Activated B cell treated with CpG ODN at 0.5 μM for 24 hours (primary cell): ENCODE results near the gene AUTS2. TPM values are rescaled to one million over a fixed set of nuclear protein-coding genes. Genes with fewer than 3 reads are reported as not detected.
A peak's percentile ranks its signal among the peaks of the same experiment; 100 is the strongest.

Experiments
- ATAC-seq: fragments of 200-7000 bp; cut with Tn5 transposase; one replicate; pipeline ENCODE4 v1.10.0; 2021; ENCODE audit warnings: low read depth, mild to moderate bottlenecking, moderate library complexity
- CTCF ChIA-PET: fragments of 350-600 bp; sonication (Branson Sonifier 250); formaldehyde crosslinking; loops from one replicate; lab custom pipeline; 2021; ENCODE audit warnings: antibody characterized with exemption; lab: Charles Lee
- POLR2A ChIA-PET: fragments of 350-600 bp; sonication (Branson Sonifier 250); formaldehyde crosslinking; loops from one replicate; lab custom pipeline; 2021; ENCODE audit warnings: antibody characterized with exemption; lab: Charles Lee
- DNase-seq: peaks from one replicate; pipeline ENCODE4 v3.0.0; 2022
- H3K27ac Mint-ChIP-seq: one replicate; pipeline ENCODE4 v1.8.0; 2020; ENCODE audit warnings: mixed read lengths
- H3K27me3 Mint-ChIP-seq: one replicate; pipeline ENCODE4 v1.8.0; 2021; ENCODE audit warnings: mixed read lengths
- H3K36me3 Mint-ChIP-seq: one replicate; pipeline ENCODE4 v1.8.0; 2021; ENCODE audit warnings: low read depth, mixed read lengths
- H3K4me1 Mint-ChIP-seq: one replicate; pipeline ENCODE4 v1.8.0; 2021; ENCODE audit warnings: mixed read lengths
- H3K4me3 Mint-ChIP-seq: one replicate; pipeline ENCODE4 v1.8.0; 2020; ENCODE audit warnings: mild to moderate bottlenecking, mixed read lengths
- H3K9me3 Mint-ChIP-seq: one replicate; pipeline ENCODE4 v1.8.0; 2020; ENCODE audit warnings: mixed read lengths
- intact Hi-C: fragments of 100-400 bp; cut with micrococcal nuclease; formaldehyde crosslinking; loops from one replicate; pipeline ENCODE4 v1.15.1; 2024
- total RNA-seq: library from RNA; stranded (reverse); gene quantifications from 2 replicates; pipeline ENCODE4 v1.2.3, GENCODE V29; 2022
- TF ChIP-seq, protein P1 (sequence below): fragments of 200-600 bp; IDR thresholded peaks from one replicate; pipeline ENCODE4 v1.8.0; 2022; ENCODE audit warnings: antibody characterized with exemption, mild to moderate bottlenecking

Gene AUTS2
- total RNA-seq, 1 donor from 2014 or later: 15.9 TPM

DNA sequence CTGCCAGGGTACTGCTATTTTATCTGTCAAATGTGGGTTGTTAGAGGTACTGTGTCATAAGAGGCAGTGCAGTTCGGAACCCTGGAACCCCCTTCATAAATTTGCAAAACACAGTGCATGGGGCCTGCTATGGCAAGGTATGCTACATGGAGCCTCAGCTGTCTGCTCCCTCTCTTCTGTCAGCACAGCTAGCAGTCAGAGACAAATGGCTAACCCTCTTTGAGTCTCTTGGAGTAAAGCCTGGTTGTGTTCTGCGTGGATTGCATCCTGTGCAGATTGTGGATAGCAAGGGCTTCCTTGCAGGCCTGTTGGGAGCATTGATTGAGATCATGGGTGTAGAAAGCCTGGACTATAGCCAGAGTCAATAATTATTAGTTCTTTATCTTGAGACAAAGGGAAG is 397.8 kb downstream of the AUTS2 start:
- H3K9me3 Mint-ChIP-seq: no peaks in the 10 kb centered on the region

DNA sequence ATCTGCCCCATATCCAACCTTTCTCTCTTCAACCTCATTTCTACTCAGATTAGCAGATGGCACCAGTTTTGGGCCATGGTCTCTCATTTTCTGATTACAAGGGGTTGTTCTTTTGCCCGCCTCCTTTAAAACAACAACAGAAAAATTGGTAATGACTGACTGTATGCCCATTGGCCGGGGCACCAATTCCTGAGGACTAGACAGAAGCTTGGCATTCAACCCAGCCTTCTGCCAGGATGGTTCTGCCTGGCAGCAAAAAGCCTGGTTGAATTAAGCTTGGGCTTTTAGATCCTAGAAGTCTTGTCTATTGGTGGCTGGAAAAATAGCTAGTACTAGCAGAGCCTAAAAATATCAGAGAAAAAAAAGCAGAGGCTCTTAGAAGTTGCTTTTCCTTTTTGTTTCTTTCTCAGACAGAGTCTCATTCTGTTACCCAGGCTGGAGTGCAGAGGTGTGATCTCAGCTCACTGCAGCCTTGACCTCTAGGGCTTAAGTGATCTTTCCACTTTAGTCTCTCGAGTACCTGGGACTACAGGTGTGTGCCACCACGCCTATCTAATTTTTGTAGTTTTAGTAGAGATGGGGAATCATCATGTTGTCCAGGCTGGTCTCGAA is 402.6 kb downstream of the AUTS2 start:
- Mint-ChIP-seq H3K27ac (no peak overlapping the region), H3K27me3 (no peaks in the 10 kb centered on the region), H3K4me3 (no peak overlapping the region), H3K9me3 (no peaks in the 10 kb centered on the region), H3K4me1 (peaks cover 22% of the 10 kb centered on the region), H3K36me3 (peaks cover under 1% of the 10 kb centered on the region)
- CTCF ChIA-PET: no interaction called here
- DNase-seq (no peak), ATAC-seq (no peak)
- POLR2A ChIA-PET: no interaction called here
- TF ChIP-seq, protein P1, sequence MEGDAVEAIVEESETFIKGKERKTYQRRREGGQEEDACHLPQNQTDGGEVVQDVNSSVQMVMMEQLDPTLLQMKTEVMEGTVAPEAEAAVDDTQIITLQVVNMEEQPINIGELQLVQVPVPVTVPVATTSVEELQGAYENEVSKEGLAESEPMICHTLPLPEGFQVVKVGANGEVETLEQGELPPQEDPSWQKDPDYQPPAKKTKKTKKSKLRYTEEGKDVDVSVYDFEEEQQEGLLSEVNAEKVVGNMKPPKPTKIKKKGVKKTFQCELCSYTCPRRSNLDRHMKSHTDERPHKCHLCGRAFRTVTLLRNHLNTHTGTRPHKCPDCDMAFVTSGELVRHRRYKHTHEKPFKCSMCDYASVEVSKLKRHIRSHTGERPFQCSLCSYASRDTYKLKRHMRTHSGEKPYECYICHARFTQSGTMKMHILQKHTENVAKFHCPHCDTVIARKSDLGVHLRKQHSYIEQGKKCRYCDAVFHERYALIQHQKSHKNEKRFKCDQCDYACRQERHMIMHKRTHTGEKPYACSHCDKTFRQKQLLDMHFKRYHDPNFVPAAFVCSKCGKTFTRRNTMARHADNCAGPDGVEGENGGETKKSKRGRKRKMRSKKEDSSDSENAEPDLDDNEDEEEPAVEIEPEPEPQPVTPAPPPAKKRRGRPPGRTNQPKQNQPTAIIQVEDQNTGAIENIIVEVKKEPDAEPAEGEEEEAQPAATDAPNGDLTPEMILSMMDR: no peak
- intact Hi-C loops: no loop called here

More for the DNA sequence above, 397.8 kb downstream of the AUTS2 start:
- intact Hi-C loops: no loop called here
- POLR2A ChIA-PET: no interaction called here
- Mint-ChIP-seq H3K4me3 (no peak overlapping the region), H3K27me3 (no peaks in the 10 kb centered on the region), H3K4me1 (peaks cover 19% of the 10 kb centered on the region), H3K27ac (no peak overlapping the region), H3K36me3 (peaks cover 2% of the 10 kb centered on the region)
- no peak for DNase-seq
- CTCF ChIA-PET: no interaction called here
- TF ChIP-seq, protein P1: no peak
- ATAC-seq: no peak

DNA sequence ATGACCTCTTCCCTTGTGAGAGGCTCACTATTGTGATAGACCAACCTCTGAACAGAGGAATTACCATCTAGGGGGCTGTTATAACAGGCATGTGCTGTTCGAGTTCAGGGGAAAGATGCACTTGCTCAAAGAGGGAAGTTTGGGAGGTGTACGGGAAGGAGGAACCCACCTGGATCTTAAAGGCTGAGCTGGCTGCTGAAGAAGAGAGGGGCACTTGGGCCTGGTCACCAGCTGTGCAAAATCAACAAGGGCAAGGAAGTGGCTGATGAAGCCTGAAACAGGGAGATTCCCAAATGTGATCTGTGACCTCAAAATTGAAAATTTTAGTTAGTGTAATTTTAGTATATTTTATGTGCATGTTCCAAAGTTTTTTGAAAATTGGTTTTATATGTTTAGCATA is 407.2 kb downstream of the AUTS2 start:
- ATAC-seq (no peak), DNase-seq (no peak)
- H3K4me1 Mint-ChIP-seq: peaks cover 34% of the 10 kb centered on the region
- intact Hi-C loops: loop anchor here (5.0 kb wide), 1 partner anchor 43 kb away; no protein-coding TSS in a partner anchor
- no peaks in the 10 kb centered on the region for H3K9me3 Mint-ChIP-seq
- TF ChIP-seq, protein P1: no peak
- POLR2A ChIA-PET: no interaction called here
- no peaks in the 10 kb centered on the region for H3K27me3 Mint-ChIP-seq
- no peaks in the 10 kb centered on the region for H3K36me3 Mint-ChIP-seq
- no peak overlapping the region for H3K27ac Mint-ChIP-seq
- CTCF ChIA-PET: no interaction called here
- peak overlapping the region; percentile 25 for H3K4me3 Mint-ChIP-seq

DNA sequence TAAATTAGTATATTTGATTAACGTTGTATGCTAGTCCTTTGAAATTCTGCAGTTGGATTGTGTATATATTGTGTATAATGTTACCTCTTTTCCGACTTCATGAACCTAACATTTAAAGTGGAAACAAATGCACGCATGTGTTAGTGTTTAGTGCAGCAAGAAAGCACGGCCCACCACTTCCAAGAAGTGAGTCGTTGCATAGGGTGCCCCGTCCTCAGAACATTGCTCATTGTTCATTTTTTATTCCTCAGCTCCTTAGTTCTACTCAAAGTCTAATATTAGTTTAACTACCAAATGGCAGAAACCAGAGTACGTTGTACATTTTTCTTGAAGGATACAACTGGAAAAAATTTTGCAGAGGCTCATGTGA is 407.6 kb downstream of the AUTS2 start:
- Mint-ChIP-seq H3K4me1 (peaks cover 30% of the 10 kb centered on the region), H3K36me3 (no peaks in the 10 kb centered on the region), H3K4me3 (peak overlapping the region; percentile 39), H3K27ac (no peak overlapping the region), H3K9me3 (no peaks in the 10 kb centered on the region), H3K27me3 (no peaks in the 10 kb centered on the region)
- no peak for DNase-seq
- intact Hi-C loops: loop anchor here (5.0 kb wide), 1 partner anchor 44 kb away; no protein-coding TSS in a partner anchor
- POLR2A ChIA-PET: interaction anchor here (0.5 to 0.8 kb wide), 2 partner anchors 40 to 167 kb away, joined by 3 to 4 read pairs; no protein-coding TSS in a partner anchor
- CTCF ChIA-PET: no interaction called here
- TF ChIP-seq, protein P1: no peak
- ATAC-seq: no peak

DNA sequence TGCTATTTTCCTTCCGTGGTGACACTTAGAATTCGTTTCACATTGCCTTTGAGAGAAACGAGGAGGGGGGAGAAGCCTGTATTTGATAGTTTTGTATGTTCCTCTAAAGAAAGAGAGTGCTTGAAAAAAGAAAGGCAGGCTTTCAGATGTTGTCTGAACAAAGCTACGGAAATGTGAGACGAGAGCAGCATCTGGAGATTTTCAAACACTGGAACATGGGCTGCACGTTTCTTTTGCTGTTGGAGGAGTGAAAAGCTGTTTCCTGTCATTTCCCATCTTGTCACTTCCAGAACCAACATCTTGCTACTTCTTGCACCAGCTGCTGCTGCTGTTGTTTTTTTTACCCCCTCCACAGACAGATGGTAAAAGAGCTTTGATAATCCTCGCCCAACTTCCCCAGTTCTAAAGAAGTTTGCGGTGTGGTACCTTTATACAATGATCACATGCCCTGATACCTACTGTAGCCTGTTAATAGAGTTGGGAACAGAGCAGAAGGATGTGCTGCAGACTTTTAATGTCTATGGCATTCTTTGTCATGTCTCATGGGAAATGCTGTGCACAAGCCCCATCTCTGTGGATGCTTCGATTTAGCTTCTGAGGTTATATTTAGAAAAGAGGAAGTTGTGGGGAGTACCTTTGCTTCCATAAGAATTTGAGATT is 408.1 kb downstream of the AUTS2 start:
- POLR2A ChIA-PET: interaction anchor here (0.5 to 1.5 kb wide), 3 partner anchors 39 to 167 kb away, joined by 3 to 4 read pairs (median 3); no protein-coding TSS in a partner anchor
- CTCF ChIA-PET: no interaction called here
- DNase-seq (no peak), ATAC-seq (peak; percentile 66)
- Mint-ChIP-seq H3K4me3 (peak overlapping the region; percentile 39), H3K27me3 (no peaks in the 10 kb centered on the region), H3K27ac (peak overlapping the region; percentile 53), H3K36me3 (no peaks in the 10 kb centered on the region), H3K4me1 (peaks cover 26% of the 10 kb centered on the region), H3K9me3 (no peaks in the 10 kb centered on the region)
- TF ChIP-seq, protein P1: no peak
- intact Hi-C loops: loop anchor here (5.0 kb wide), 1 partner anchor 44 kb away; no protein-coding TSS in a partner anchor
